GM12872 (cell line): ENCODE results near the gene FOXD1.

Experiments used
- CTCF ChIP-seq: IDR thresholded peaks from 3 replicates; pipeline ENCODE4 v1.5.1; 2011; ENCODE audit warnings: low read depth, mild to moderate bottlenecking, low read length, moderate library complexity; ENCODE audit not compliant: insufficient read depth

Gene FOXD1

GRCh38 chr5:73447530-73448462, 781 bp downstream of the FOXD1 start:
- TF ChIP-seq CTCF, result no peak

GRCh38 chr5:73446631-73447529, 1.7 kb downstream of the FOXD1 start:
- TF ChIP-seq CTCF, result no peak

- TF ChIP-seq CTCF, result no peak
Measured at GRCh38 chr5:73445665-73446630, 2.6 kb downstream of the FOXD1 start.

GRCh38 chr5:73444499-73445438, 3.8 kb downstream of the FOXD1 start:
- no peak for TF ChIP-seq CTCF

- no peak for TF ChIP-seq CTCF
Measured at GRCh38 chr5:73443829-73444498, 4.6 kb downstream of the FOXD1 start.
